Measurements from ENCODE around the gene PLEKHA7. TPM values are rescaled to one million over a fixed set of nuclear protein-coding genes. Genes with fewer than 3 reads are reported as not detected.
"Not testable (repeated sequence)": the region's sequence is repeated elsewhere in the genome, so short reads cannot be mapped to it uniquely, and the experiment has no call there.

Gene PLEKHA7
- polyA plus RNA-seq, 1 experiment: 0.05 TPM

- POLR2A ChIA-PET: no interaction called here
- Histone ChIP-seq H3K9me3 (ENCODE audit: control insufficient read depth, insufficient read depth, low read length) (no peaks in the 10 kb centered on the region), H3K27ac (ENCODE audit: low read depth, low read length) (no peak overlapping the region), H3K4me3 (ENCODE audit: low read depth, low read length) (no peak overlapping the region), H3K27me3 (ENCODE audit: control insufficient read depth, insufficient read depth, low read length) (peaks cover 10% of the 10 kb centered on the region)
- CTCF ChIA-PET: no interaction called here
- no peak for DNase-seq (ENCODE audit: low read depth, low spot score)
- TF ChIP-seq CTCF (IDR thresholded peaks at IDR 0.05; ENCODE audit: low read depth, low read length): no peak
Measured at GRCh38 chr11:17001806-17002205, 12.4 kb downstream of the PLEKHA7 start.

- Histone ChIP-seq H3K27ac (ENCODE audit: low read depth, low read length) (no peak overlapping the region), H3K4me3 (ENCODE audit: low read depth, low read length) (no peak overlapping the region), H3K27me3 (ENCODE audit: control insufficient read depth, insufficient read depth, low read length) (peaks cover 10% of the 10 kb centered on the region), H3K9me3 (ENCODE audit: control insufficient read depth, insufficient read depth, low read length) (no peaks in the 10 kb centered on the region)
- POLR2A ChIA-PET: no interaction called here
- TF ChIP-seq CTCF (IDR thresholded peaks at IDR 0.05; ENCODE audit: low read depth, low read length): no peak
- CTCF ChIA-PET: no interaction called here
- no peak for DNase-seq (ENCODE audit: low read depth, low spot score)
Measured at GRCh38 chr11:17000987-17001386, 13.2 kb downstream of the PLEKHA7 start.

GRCh38 chr11:17000253-17000652 is 14.0 kb downstream of the PLEKHA7 start:
- POLR2A ChIA-PET; CTCF ChIA-PET; H3K27ac ChIP-seq (ENCODE audit: low read depth, low read length): not testable (repeated sequence)

GRCh38 chr11:16999116-16999515 is 15.1 kb downstream of the PLEKHA7 start:
- ChIA-PET POLR2A (no interaction called here), CTCF (interaction anchor here (0.8 kb wide), 1 partner anchor 64 kb away, joined by 3 read pairs; no protein-coding TSS in a partner anchor)
- Histone ChIP-seq H3K4me3 (ENCODE audit: low read depth, low read length) (no peak overlapping the region), H3K27me3 (ENCODE audit: control insufficient read depth, insufficient read depth, low read length) (peaks cover 7% of the 10 kb centered on the region), H3K27ac (ENCODE audit: low read depth, low read length) (no peak overlapping the region), H3K9me3 (ENCODE audit: control insufficient read depth, insufficient read depth, low read length) (no peaks in the 10 kb centered on the region)
- no peak for DNase-seq (ENCODE audit: low read depth, low spot score)
- no peak for TF ChIP-seq CTCF (IDR thresholded peaks at IDR 0.05; ENCODE audit: low read depth, low read length)

More at GRCh38 chr11:17000253-17000652, 14.0 kb downstream of the PLEKHA7 start:
- not testable (repeated sequence) for H3K27me3 ChIP-seq (ENCODE audit: control insufficient read depth, insufficient read depth, low read length); H3K4me3 ChIP-seq (ENCODE audit: low read depth, low read length); H3K9me3 ChIP-seq (ENCODE audit: control insufficient read depth, insufficient read depth, low read length); DNase-seq (ENCODE audit: low read depth, low spot score)

GRCh38 chr11:16997624-16998023 is 16.6 kb downstream of the PLEKHA7 start:
- no peak for TF ChIP-seq CTCF (IDR thresholded peaks at IDR 0.05; ENCODE audit: low read depth, low read length)
- no peak overlapping the region for H3K4me3 ChIP-seq (ENCODE audit: low read depth, low read length)
- no peak for DNase-seq (ENCODE audit: low read depth, low spot score)
- ChIA-PET CTCF (no interaction called here), POLR2A (no interaction called here)
- no peak overlapping the region for H3K27ac ChIP-seq (ENCODE audit: low read depth, low read length)
- H3K9me3 ChIP-seq (ENCODE audit: control insufficient read depth, insufficient read depth, low read length): no peaks in the 10 kb centered on the region
- peaks cover 7% of the 10 kb centered on the region for H3K27me3 ChIP-seq (ENCODE audit: control insufficient read depth, insufficient read depth, low read length)

GRCh38 chr11:16993495-16993894 is 20.7 kb downstream of the PLEKHA7 start:
- ChIA-PET CTCF (no interaction called here), POLR2A (no interaction called here)
- TF ChIP-seq CTCF (IDR thresholded peaks at IDR 0.05; ENCODE audit: low read depth, low read length): no peak
- no peak overlapping the region for H3K27ac ChIP-seq (ENCODE audit: low read depth, low read length)
- H3K27me3 ChIP-seq (ENCODE audit: control insufficient read depth, insufficient read depth, low read length): no peaks in the 10 kb centered on the region
- H3K9me3 ChIP-seq (ENCODE audit: control insufficient read depth, insufficient read depth, low read length): no peaks in the 10 kb centered on the region
- DNase-seq (ENCODE audit: low read depth, low spot score): no peak
- H3K4me3 ChIP-seq (ENCODE audit: low read depth, low read length): no peak overlapping the region

Measured in AG04450 (cell line).